OCI-LY7 (cell line): ENCODE results near the gene SCGB1D1.

ENCODE experiments used
- EZH2phosphoT487 ChIP-seq: fragments of 200-600 bp; sonication (generic); IDR thresholded peaks from 2 replicates; pipeline ENCODE4 v1.6.1; 2018; ENCODE audit warnings: low read depth, borderline replicate concordance, mild to moderate bottlenecking, mixed run types, antibody characterized with exemption, low read length, moderate library complexity, mixed read lengths
- TF ChIP-seq, protein P1 (sequence below): fragments of 200-600 bp; sonication (generic); conservative IDR thresholded peaks from 2 replicates; pipeline ENCODE4 v1.5.1; 2014; ENCODE audit warnings: mild to moderate bottlenecking, antibody characterized with exemption, low read length, moderate library complexity, mixed read lengths

DNA sequence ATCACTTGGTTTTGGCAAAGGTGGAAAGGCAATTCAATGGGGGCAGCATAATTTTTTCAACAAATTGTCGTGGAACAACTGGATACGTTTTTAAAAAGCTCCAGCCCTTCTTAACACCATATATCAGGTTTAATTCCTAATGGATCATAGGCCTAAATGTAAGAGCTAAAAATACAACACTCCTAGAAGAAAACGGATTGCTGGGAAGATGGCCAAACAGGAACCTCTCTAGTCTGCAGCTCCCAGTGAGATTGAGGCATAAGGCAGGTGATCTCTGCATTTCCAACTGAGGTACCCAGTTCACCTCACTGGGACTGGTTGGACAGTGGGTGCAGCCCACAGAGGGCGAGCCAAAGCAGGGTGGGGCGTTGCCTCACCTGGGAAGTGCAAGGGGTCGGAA lies 32.4 kb upstream of the SCGB1D1 start:
- TF ChIP-seq, protein P1, sequence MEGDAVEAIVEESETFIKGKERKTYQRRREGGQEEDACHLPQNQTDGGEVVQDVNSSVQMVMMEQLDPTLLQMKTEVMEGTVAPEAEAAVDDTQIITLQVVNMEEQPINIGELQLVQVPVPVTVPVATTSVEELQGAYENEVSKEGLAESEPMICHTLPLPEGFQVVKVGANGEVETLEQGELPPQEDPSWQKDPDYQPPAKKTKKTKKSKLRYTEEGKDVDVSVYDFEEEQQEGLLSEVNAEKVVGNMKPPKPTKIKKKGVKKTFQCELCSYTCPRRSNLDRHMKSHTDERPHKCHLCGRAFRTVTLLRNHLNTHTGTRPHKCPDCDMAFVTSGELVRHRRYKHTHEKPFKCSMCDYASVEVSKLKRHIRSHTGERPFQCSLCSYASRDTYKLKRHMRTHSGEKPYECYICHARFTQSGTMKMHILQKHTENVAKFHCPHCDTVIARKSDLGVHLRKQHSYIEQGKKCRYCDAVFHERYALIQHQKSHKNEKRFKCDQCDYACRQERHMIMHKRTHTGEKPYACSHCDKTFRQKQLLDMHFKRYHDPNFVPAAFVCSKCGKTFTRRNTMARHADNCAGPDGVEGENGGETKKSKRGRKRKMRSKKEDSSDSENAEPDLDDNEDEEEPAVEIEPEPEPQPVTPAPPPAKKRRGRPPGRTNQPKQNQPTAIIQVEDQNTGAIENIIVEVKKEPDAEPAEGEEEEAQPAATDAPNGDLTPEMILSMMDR = no peak
- TF ChIP-seq EZH2phosphoT487 = no peak
